Measurements from ENCODE around the gene MPDU1.

DNA sequence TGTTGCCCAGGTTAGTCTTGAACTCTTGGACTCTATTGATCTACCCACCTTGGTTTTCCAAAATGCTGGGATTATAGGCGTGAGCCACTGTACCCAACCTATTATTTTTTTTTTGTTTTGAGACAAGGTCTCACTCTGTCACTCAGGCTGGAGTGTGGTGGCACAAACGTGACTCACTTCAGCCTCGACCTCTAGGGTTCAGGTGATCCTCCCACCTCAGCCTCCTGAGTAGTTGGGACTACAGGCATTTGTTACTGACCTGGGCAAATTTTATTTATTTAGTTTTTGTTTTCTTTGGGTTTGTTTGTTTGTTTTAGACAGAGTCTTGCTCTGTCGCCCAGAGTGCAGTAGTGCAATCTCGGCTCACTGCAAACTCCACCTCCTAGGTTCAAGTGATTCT is 40.0 kb downstream of the MPDU1 start:
- TF ChIP-seq CTCF (optimal IDR thresholded peaks at IDR 0.05 in 1 of 3, IDR thresholded peaks at IDR 0.05 in 1 of 3, conservative IDR thresholded peaks at IDR 0.05 in 1 of 3; ENCODE audit: extremely low read depth in 1 of 3, insufficient read depth in 2 of 3, low read length in 3 of 3) (no peak), EZH2 (IDR thresholded peaks at IDR 0.05; ENCODE audit: low read length) (no peak)

Measured in keratinocyte (primary cell).